H1 (cell line): ENCODE results near the gene TAOK2. TPM values are rescaled to one million over a fixed set of nuclear protein-coding genes. Genes with fewer than 3 reads are reported as not detected.

Experiments used
- EP300 ChIP-seq, 2 experiments: IDR thresholded peaks; 1 replicate in 1 of 2; 2 replicates in 1 of 2; pipeline ENCODE4 v1.6.1; 2011 to 2012; ENCODE audit warnings: low read depth in 2 of 2, low read length in 2 of 2, mild to moderate bottlenecking in 2 of 2, borderline replicate concordance in 1 of 2, inconsistent platforms in 1 of 2, moderate library complexity in 1 of 2
- RNF2 ChIP-seq: fragments of 200-900, 300-1000 bp; sonication (generic); IDR thresholded peaks from 2 replicates; pipeline ENCODE4 v1.7.1; 2016; ENCODE audit warnings: borderline replicate concordance, low read depth, mild to moderate bottlenecking, antibody characterized with exemption, low read length; ENCODE audit not compliant: poor library complexity, severe bottlenecking; ENCODE audit errors: missing control alignments
- SIRT6 ChIP-seq: IDR thresholded peaks from one replicate; pipeline ENCODE4 v1.7.1; 2012; ENCODE audit warnings: low read length, inconsistent platforms
- polyA plus RNA-seq, 7 experiments: library from polyadenylated mRNA; depleted of rRNA in 3 of 7; stranded (reverse) in 5 of 7; unstranded in 2 of 7; fragments of >200 nt in 5 of 7; fragments of 200-250 nt in 2 of 7; gene quantifications; 1 replicate in 5 of 7; 2 replicates in 1 of 7; 4 replicates in 1 of 7; pipeline versions ENCODE4 v1.2.1 to v1.2.3, GENCODE V29; 2011 to 2013; ENCODE audit warnings: missing spikeins in 2 of 7, mixed read lengths in 2 of 7
- total RNA-seq: library from RNA; stranded (reverse); fragmentation: NEBNext Ultra II Directional; extraction: Animal tissue kit (Norgen Biotek cat#: 25700); gene quantifications from 2 replicates; pipeline ENCODE4 v1.2.1, GENCODE V29; 2021

The TAOK2 gene
- total and polyA plus RNA-seq, 2 of the 8 experiments (the other 6 are each of a cell fraction or from before 2014, with no cell fraction given): 13.5 to 32.6 TPM

- TF ChIP-seq RNF2: no peak
- TF ChIP-seq SIRT6: no peak
- no peak for TF ChIP-seq EP300 (IDR thresholded peaks at IDR 0.05; ENCODE audit: borderline replicate concordance in 1 of 2, low read depth in 2 of 2, low read length in 2 of 2)
Observed at GRCh38 chr16:29978564-29979270, 5.0 kb downstream of the TAOK2 start (continued).
